ENCODE results near the gene HEPACAM2. TPM values are rescaled to one million over a fixed set of nuclear protein-coding genes. Genes with fewer than 3 reads are reported as not detected.

The HEPACAM2 gene
- total and polyA plus RNA-seq, 7 donors = 0.01 TPM; not detected in 6

DNA sequence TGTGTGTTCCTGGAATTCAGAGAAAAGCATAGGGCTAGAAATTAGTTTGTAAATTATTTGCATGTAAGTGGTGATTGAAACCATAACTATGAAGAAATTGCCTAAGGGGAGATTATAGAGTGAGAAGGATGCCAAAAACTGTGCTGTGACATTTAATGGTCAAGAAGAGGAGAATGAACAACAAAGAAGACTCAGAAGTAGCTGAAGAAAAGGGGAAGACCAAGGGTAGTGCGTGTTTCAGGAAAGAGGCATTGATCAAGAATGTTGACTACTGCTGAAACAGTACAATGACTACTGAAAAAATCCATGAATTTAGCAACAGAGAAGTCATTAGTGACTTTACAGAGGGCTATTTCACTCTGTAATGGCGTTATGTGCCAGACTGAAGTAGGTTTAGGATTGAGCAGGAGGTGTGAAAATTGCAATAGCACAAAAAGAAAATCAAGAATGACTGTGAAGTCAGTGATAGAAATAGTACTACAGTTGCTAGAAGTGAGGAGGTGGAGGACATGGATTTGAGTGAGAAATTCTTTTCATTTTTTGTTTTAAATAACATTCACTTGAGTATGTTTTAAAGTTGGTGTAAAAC lies 49.2 kb downstream of the HEPACAM2 start:
- Histone ChIP-seq H3K36me3 (ENCODE audit: insufficient read depth in 1 of 2, low read depth in 1 of 2) (no peaks in the 10 kb centered on the region), H3K9me3 (no peaks in the 10 kb centered on the region), H3K4me1 (no peaks in the 10 kb centered on the region), H3K27me3 (ENCODE audit: insufficient read depth in 3 of 3, low read length in 2 of 3) (no peaks in the 10 kb centered on the region), H3K27ac (no peak overlapping the region), H3K4me3 (no peak overlapping the region)
- intact Hi-C loops (cut with DNase I) = no loop called here
- TF ChIP-seq, protein P1, sequence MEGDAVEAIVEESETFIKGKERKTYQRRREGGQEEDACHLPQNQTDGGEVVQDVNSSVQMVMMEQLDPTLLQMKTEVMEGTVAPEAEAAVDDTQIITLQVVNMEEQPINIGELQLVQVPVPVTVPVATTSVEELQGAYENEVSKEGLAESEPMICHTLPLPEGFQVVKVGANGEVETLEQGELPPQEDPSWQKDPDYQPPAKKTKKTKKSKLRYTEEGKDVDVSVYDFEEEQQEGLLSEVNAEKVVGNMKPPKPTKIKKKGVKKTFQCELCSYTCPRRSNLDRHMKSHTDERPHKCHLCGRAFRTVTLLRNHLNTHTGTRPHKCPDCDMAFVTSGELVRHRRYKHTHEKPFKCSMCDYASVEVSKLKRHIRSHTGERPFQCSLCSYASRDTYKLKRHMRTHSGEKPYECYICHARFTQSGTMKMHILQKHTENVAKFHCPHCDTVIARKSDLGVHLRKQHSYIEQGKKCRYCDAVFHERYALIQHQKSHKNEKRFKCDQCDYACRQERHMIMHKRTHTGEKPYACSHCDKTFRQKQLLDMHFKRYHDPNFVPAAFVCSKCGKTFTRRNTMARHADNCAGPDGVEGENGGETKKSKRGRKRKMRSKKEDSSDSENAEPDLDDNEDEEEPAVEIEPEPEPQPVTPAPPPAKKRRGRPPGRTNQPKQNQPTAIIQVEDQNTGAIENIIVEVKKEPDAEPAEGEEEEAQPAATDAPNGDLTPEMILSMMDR (IDR thresholded peaks at IDR 0.05) = no peak
- no peak for DNase-seq
- no peak for ATAC-seq
- WGBS, 3 donors = 60 to 65% (median 64%) methylated on average over 2 of the region's 2 CpGs

DNA sequence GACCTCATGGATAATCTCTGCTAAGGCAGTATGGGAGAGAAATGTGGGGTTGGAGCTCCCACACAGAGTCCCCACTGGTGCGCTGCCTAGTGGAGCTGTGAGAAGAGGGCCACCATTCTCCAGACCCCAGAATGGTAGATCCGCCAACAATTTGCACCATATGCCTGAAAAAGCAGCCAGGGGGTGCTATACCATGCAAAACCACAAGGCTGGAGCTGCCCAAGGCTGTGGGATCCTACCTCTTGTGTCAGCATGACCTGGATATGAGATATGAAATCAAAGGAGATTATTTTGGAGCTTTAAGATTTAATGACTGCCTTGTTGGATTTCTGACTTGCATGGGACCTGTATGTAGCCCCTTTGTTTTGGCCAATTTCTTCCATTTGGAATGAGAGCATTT lies 51.0 kb downstream of the HEPACAM2 start:
- DNase-seq (no peak), ATAC-seq (no peak)
- WGBS, 3 donors = 86 to 93% (median 88%) methylated on average over 2 of the region's 2 CpGs
- H3K27me3 ChIP-seq (ENCODE audit: insufficient read depth in 3 of 3, low read length in 2 of 3) = no peaks in the 10 kb centered on the region
- intact Hi-C loops (cut with DNase I) = no loop called here
- TF ChIP-seq, protein P1 (IDR thresholded peaks at IDR 0.05) = no peak
- no peak overlapping the region for H3K27ac ChIP-seq
- H3K4me1 ChIP-seq = no peaks in the 10 kb centered on the region
- no peaks in the 10 kb centered on the region for H3K9me3 ChIP-seq
- H3K4me3 ChIP-seq = no peak overlapping the region
- H3K36me3 ChIP-seq (ENCODE audit: insufficient read depth in 1 of 2, low read depth in 1 of 2) = no peaks in the 10 kb centered on the region

DNA sequence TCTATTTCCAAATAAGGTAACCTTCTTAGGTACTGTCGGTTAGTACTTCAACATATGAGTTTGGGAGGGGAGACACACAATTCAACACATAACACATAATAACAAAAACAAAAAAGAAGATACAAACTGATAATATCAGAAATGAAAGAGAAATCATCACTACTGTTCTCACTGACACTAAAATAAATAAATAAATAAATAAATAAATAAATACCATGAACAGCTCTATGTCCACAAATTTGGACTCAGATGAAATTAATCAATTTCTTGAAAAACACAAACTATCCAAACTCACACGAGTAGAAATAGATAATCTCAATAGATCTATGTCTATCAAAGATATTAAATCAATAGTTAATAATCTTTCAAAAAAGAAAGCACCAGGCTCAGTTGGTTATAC lies 53.6 kb downstream of the HEPACAM2 start:
- H3K9me3 ChIP-seq = no peaks in the 10 kb centered on the region

DNA sequence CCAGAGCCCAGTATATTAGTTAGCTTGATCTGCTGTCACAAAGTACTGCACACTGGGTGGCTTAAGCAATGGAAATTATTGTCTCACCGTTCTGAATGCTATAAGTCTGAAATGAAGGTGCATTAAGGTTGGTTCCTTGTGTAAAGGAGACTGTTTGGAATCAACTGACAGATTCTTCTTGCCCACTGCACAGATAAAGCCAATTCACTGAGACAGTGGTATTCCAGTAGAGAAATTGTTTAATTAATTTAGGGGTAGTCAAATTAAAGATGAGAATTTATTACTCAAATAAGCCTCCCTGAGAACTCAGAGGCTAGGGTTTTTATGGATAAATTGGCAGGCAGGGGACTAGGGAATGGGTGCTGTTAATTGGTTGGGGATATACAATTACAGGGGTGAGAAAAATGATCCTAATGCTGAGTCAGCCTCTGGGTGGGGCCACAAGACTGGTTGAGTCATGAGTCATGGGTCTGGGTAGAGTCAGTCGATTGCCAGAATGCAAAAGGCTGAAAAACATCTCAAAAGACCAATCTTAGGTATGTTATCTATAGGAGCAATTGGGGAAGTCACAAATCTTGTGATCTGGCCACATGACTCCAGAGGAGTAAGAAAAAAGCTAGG lies 54.6 kb downstream of the HEPACAM2 start:
- no peak overlapping the region for H3K27ac ChIP-seq
- DNase-seq (no peak), ATAC-seq (no peak)
- H3K4me1 ChIP-seq = no peaks in the 10 kb centered on the region
- H3K4me3 ChIP-seq = no peak overlapping the region
- TF ChIP-seq, protein P1 (IDR thresholded peaks at IDR 0.05) = no peak
- WGBS, 3 donors = 46 to 61% (median 46%) methylated on average over 2 of the region's 2 CpGs
- intact Hi-C loops (cut with DNase I) = no loop called here
- no peaks in the 10 kb centered on the region for H3K36me3 ChIP-seq (ENCODE audit: insufficient read depth in 1 of 2, low read depth in 1 of 2)
- no peaks in the 10 kb centered on the region for H3K27me3 ChIP-seq (ENCODE audit: insufficient read depth in 3 of 3, low read length in 2 of 3)
- no peaks in the 10 kb centered on the region for H3K9me3 ChIP-seq

More for the DNA sequence above, 53.6 kb downstream of the HEPACAM2 start:
- Histone ChIP-seq H3K4me1 (no peaks in the 10 kb centered on the region), H3K4me3 (no peak overlapping the region), H3K36me3 (ENCODE audit: insufficient read depth in 1 of 2, low read depth in 1 of 2) (no peaks in the 10 kb centered on the region), H3K27me3 (ENCODE audit: insufficient read depth in 3 of 3, low read length in 2 of 3) (no peaks in the 10 kb centered on the region), H3K27ac (no peak overlapping the region)
- DNase-seq = no peak
- intact Hi-C loops (cut with DNase I) = no loop called here
- TF ChIP-seq, protein P1 (IDR thresholded peaks at IDR 0.05) = no peak
- 65 to 71% (median 67%) methylated on average over 2 of the region's 2 CpGs for WGBS, 3 donors
- no peak for ATAC-seq

DNA sequence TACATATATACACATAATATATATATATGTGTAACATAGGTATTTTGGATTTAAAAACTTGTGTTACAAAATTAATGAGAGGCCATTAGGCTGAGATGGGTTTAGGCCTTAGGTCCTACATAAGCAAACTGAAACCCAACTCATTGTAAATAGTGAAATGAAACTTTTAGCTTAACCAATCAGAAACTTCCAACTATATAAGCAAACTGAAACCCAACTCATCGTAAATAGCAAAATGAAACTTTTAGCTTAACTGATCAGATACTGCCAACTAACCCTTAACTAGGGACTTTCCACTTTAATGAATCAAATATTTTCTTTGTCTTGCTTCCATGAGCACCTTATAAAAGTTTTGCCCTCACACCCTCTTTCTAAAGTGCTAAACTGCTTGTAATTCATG lies 60.8 kb downstream of the HEPACAM2 start:
- Histone ChIP-seq H3K4me1 (no peaks in the 10 kb centered on the region), H3K27me3 (ENCODE audit: insufficient read depth in 3 of 3, low read length in 2 of 3) (no peaks in the 10 kb centered on the region), H3K36me3 (ENCODE audit: insufficient read depth in 1 of 2, low read depth in 1 of 2) (no peaks in the 10 kb centered on the region), H3K27ac (no peak overlapping the region), H3K4me3 (no peak overlapping the region), H3K9me3 (no peaks in the 10 kb centered on the region)
- WGBS, 3 donors = 74 to 77% (median 77%) methylated on average over 1 of the region's 1 CpG
- TF ChIP-seq, protein P1 (IDR thresholded peaks at IDR 0.05) = no peak
- ATAC-seq (no peak), DNase-seq (no peak)
- intact Hi-C loops (cut with DNase I) = no loop called here

Data from psoas muscle (tissue), 8 donors.